ENCODE measurements around the gene WWC2.

WWC2 gene

GRCh38 chr4:183211533-183211932 lies 112.5 kb downstream of the WWC2 start:
- no peak for DNase-seq

- no peak for DNase-seq
These were observed 114.9 kb downstream of the WWC2 start for GRCh38 chr4:183213996-183214395.

DNA sequence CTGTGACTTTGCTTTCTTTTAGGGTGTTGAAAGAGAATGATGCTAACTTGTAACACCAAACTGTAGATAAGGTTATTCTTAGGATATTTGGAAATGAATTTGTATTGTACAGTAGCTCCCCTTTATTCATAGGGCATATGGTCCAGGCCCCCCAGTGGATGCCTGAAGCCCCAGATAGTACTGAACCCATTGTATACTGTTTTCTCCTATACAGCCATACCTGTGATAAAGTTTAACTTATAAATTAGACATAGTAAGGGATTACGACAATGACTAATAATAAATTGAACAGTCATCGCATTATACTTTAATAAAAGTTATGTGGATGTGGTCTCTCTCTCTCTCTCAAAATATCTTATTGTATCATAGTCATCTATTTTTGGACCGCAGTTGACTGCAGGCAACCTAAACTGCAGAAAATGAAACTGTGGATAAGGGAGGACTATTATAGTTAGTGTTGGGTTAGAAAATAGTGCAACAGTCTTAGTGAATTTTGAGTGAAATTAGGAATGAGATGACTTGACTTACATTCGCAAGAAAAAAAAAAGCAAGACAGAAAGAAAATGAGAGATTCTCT lies 115.9 kb downstream of the WWC2 start:
- no peak for DNase-seq

DNA sequence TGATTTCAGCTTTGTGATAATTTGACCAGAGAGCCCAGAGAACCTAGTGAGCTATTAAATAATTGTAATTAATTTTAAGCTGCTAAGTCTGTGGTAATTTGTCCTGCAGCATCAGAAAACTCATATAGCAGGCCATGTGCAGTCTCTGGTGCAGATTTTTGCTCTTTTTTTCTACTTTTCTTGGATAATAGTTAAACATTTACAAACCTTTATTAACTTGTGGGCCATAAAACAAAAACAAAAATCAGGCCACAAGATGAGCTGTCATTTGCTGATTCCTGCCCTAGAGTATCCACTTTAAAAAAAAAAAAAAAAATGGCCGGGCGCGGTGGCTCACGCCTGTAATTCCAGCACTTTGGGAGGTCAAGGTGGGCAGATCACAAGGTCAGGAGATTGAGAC lies 121.2 kb downstream of the WWC2 start:
- DNase-seq: no peak

DNA sequence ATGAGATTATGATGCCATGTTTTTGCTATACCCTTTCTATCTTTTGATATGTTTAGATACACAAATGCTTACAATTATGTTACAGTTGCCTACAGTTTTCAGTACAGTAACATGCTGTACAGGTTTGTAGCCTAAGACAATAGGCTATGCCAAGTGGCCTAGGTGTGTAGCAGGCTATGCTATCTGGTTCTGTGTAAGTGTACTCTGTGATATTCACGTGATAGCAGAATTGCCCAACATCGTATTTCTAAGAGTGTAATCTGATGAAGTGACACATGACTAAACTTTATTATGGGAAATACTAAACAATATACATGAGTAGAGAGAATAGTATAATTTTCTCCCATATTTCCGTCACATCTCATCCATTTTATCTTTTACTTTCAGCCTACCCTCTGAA lies 124.0 kb downstream of the WWC2 start:
- no peak for DNase-seq

DNA sequence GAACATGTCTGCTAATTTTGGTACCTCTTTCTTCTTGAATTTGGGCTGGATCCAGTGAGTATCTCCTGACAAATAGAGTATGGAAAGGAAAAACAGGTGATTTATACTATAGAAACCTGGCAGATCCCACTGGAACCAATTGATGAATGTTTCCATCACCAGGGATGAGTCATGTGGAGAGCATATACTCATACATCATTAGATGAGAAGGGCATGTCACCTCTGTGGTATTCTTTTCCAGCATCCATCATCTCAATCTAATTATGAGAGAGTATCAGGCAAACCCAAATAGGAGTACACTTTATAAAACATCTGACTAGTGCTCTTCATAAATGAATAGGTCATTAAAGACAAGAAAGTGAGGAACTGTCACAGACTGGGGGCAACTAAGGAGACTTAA lies 130.3 kb downstream of the WWC2 start:
- no peak for DNase-seq

- DNase-seq: no peak
These were observed 141.7 kb downstream of the WWC2 start for GRCh38 chr4:183240581-183241321.

- DNase-seq: no peak
These were observed 142.2 kb downstream of the WWC2 start for GRCh38 chr4:183241322-183241640.

DNA sequence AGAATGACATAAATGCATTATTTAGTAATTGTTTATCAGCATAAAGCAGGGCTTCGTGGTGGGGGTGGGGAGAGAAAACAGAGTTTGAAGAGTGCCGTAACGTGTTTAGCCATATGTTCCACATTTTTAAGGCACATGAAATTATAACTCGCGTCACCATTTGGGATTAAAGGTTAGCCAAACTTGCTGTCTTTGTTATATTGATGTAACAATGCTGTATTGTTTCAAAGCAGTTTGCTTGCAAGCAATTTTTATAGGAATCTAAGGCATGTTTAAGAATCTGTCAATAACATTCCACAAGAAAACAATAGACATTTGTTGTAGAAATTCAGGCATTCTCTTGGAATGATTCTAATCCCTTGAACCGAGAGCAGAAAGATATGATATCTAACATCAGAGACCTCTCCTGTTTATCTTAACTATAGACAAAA lies 142.7 kb downstream of the WWC2 start:
- DNase-seq: no peak

DNA sequence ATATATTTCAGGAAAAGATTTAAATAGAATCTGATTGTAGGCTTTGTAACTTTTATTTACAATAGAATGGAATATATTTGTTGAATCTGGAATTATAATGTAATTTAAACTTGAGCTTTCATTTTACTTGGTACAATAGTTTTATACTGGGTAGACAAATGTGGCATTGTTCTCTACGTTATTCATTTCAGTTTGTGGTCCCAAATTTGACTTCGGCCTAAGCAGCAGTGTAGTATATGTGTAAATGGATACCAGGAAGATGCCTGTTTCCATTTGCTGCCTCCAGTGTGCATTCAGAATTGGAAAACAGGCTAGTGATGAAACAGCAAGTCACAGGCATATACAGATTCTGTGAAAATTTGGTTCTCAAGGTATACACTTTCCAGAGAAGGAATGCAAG lies 143.2 kb downstream of the WWC2 start:
- DNase-seq: no peak

DNA sequence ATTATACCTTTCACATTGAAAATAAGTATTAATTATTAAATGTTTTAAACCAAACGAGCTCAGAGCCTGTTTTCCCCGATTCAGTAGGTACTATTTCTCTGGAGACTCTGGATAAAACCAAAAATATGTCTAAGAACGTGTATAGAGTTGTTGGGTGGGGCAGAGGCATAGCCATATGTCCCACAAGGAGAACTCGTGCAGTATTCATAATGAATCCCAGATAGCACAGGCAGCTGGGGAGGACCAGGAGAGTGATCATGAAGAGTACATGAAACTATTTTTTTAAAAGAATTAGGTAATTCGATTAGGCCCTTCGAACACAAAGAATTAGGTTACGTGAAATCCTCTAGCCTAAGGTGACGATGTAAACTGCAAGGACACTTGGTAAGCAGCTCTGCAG lies 145.0 kb downstream of the WWC2 start:
- DNase-seq: no peak

- no peak for DNase-seq
These were observed 145.4 kb downstream of the WWC2 start for GRCh38 chr4:183244506-183244905.

DNA sequence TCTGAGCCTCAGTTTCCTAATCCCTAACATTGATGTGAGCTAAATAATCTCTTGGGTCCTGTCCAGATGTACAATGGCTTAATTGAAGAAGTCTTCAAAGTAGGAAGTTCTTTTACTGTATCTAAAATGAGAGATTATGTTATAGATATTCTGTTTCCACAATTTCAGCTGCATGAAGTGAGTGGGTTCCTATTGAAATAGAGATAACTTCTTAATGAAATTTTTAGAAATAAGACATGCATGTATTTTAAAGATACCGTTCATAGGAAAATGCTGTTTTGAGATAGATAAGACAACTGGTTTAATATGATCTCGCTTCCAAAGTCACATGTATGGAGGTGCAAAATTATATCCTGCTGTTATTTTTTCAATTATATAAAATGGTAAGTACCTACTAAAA lies 149.1 kb downstream of the WWC2 start:
- DNase-seq: no peak

DNA sequence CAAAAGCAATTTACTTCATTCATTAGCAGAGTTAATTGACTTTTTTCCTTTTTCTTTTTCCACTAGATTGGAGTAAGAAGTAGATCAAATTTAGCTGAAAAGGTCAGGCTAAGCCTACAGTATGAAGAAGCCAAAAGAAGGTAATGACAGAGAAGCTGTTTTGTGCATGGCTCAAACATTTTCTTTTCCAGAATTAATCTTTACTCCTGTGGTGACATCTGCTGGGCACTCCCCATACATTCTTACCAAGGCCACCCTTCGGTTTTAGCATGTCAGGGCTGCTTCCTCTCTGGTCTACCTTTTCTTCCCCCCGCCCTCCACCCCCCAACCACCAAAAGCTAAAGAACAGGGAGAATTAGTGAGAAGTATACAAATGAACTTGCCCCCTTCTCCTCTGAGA lies 150.8 kb downstream of the WWC2 start:
- DNase-seq: no peak

- no peak for DNase-seq
These were observed 151.8 kb downstream of the WWC2 start for GRCh38 chr4:183250831-183251230.

GRCh38 chr4:183252959-183253358 lies 153.9 kb downstream of the WWC2 start:
- DNase-seq: no peak

GRCh38 chr4:183253451-183253850 lies 154.4 kb downstream of the WWC2 start:
- DNase-seq: no peak

DNA sequence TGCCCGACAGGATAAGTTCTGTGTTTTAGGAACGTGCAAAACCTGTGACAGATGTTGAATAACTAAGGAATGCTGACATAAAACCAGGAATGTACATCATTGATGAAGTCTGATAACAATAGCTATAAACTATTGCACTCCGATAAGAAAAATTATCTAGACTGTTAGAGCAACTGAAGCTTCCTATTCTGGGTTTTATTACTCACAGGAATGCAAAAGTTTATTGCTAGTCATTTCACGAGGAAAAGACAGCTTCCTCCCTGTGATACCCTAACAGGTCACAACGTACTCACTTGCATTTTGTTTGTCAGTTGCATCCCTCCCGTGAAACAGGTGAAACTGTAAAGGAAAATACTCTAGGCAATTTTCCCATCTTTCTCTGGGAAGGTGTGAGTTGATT lies 155.1 kb downstream of the WWC2 start:
- DNase-seq: no peak

- no peak for DNase-seq
These were observed 156.4 kb downstream of the WWC2 start for GRCh38 chr4:183255487-183255886.

DNA sequence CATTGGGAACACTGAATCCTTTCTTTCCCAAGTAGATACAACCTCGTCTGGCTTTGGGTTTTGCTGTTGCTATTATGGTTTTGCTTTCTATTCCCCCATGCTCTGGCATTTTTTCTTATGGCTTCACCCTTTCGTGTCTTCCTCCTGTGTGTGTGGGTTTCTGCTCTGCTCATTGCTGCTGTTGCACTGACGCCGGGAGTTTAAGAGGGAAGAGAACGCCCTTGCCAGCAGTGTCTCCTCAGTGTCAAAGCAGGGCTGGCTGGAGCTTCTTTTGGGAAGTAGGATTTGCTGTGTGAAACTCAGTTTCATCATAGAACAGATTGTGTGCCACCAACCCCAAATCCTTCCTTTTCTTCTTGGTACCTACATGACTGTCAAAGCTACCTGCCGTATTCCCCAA lies 157.3 kb downstream of the WWC2 start:
- DNase-seq: no peak

DNA sequence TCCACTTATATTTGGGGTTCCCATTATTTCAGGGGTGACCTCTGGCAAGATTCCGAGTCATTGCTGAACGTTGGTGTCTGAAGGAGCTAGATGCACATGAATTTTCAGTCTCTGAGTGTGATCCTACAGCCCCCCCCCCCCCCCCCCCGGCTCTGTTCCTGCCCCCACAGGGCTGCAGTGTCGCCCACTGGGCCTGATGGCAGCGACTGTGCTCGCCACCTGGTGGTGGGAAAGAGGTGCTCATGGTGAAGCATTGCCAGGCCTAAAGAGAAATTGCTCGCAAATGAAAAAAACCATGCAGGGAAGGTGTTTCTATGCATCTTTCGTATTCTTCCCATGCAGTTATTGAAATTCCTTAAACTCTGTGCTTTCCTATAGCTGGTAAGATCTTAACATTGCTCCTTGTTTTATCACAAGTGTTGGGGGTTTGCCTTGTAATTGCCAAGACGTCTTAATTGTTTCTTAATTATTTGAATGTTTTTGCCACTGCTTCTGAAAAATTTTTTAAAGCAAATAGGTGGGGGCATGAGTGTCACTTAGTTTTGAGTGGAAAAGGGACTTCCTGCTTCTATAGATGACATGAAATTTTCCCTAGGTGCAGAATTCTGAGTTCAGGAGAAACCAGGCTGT lies 157.8 kb downstream of the WWC2 start:
- peak; percentile 55 for DNase-seq

DNA sequence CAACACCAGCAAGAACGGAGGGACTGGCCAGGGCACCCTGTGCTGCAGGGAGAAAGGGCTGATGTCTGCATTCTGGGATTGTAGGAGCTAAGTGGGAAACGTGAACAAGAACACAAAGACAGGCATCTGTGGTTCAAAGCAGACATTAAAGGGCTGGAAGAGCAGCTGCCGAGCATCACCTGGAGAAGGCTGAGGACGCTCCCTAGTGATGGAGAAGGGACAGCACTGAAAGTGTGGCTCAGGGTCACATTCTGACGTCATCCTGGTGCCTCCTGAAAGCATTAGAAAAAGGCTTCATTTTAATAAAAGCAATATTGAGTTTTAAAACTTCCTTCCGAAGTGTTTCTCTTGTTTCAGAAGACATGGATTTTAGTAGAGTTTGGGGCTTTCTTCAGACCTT lies 158.8 kb downstream of the WWC2 start:
- no peak for DNase-seq

DNA sequence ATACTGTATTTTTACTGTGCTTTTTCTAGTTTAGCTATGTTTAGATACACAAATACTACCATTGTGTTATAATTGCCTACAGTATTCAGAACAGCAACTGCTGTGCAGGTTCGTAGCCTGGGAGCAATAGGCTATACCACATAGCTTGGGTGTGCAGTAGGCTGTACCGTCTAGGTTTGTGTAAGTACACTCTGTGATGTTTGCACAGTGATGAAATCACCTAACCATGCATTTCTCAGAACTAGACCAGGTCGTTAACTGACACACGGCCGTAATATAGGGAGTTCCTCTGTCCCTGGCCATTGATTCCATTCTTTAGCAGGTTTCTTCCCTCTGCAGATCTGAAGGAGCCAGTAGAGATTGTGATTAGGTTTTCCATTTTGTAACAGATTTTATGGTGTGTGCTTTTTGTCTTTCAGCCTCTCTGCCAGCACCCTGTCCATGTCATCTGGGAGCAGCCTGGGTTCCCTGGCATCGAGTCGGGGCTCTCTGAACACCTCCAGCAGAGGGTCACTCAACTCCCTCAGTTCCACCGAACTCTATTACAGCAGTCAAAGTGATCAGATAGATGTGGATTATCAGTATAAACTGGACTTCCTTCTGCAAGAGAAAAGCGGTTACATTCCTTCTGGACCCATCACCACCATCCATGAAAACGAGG lies 161.6 kb downstream of the WWC2 start:
- DNase-seq: no peak
